ENCODE measurements around the gene IGF2BP2. TPM values are rescaled to one million over a fixed set of nuclear protein-coding genes. Genes with fewer than 3 reads are reported as not detected.
"Not testable (repeated sequence)": the region's sequence is repeated elsewhere in the genome, so short reads cannot be mapped to it uniquely, and the experiment has no call there.

IGF2BP2 gene
- total RNA-seq, 1 donor: 8.4 TPM

DNA sequence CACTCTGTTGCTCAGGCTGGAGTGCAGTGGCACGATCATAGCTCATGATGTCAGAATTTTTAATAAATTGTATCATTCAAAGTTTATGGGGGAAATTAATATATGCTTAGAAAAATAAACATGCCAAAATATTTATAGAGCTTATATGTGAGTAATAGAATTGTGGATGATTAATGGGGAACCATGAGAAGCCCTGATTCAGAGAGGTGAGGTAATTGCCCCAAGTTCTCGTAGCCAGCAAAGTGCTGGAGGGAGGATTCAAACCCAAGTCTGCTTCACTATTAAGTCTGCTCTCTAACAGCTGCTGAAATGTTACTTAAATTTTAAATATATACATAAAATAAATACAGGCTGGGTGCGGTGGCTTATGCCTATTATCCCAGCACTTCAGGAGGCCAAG is 26.2 kb upstream of the IGF2BP2 start:
- Histone ChIP-seq H3K9me3 (ENCODE audit: low read depth, low read length) (peaks cover under 1% of the 10 kb centered on the region), H3K4me1 (ENCODE audit: insufficient read depth, low read length) (no peaks in the 10 kb centered on the region), H3K27me3 (ENCODE audit: insufficient read depth, low read length) (no peaks in the 10 kb centered on the region), H3K4me3 (ENCODE audit: low read length) (no peak overlapping the region)

DNA sequence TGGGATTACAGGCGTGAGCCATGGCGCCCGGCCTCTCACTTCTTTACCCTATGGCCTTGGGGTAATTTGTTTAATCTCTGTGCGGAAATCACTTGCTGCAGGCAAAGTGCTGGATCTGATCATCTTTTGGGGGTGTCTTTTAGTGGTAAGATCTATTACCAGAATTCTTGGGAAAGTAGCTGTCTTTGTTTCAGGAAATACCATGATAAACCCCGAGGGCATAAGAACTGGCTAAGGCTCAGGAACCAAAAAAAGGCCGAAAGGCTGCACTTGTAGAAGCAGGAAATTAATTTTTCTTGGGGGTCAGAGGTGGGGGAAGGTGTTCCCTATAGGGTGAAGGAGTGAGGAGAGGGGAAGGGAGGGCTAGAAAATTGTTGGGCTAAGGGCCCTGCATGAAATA is 22.7 kb upstream of the IGF2BP2 start:
- H3K27me3 ChIP-seq (ENCODE audit: insufficient read depth, low read length): no peaks in the 10 kb centered on the region
- no peaks in the 10 kb centered on the region for H3K9me3 ChIP-seq (ENCODE audit: low read depth, low read length)
- H3K4me1 ChIP-seq (ENCODE audit: insufficient read depth, low read length): no peaks in the 10 kb centered on the region
- no peak overlapping the region for H3K4me3 ChIP-seq (ENCODE audit: low read length)

DNA sequence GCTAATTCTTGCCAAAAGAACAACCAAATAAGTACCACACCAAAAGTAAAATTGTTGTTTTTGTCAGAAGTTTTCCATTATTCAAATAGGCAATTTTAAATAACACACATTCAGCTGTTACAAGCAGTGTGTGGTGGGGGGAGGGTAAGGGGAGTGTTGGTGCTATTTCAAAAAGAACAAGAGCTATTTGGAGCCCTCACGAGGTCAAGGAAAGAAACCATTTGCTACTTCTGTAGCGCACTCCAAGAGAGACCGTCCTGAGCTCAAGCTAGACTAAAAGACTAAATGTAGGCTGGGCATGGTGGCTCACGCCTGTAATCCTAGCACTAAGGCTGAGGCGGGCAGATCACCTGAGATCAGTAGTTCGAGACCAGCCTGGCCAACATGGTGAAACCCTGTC is 21.2 kb upstream of the IGF2BP2 start:
- H3K4me3 ChIP-seq (ENCODE audit: low read length): no peak overlapping the region
- no peaks in the 10 kb centered on the region for H3K4me1 ChIP-seq (ENCODE audit: insufficient read depth, low read length)
- no peaks in the 10 kb centered on the region for H3K9me3 ChIP-seq (ENCODE audit: low read depth, low read length)
- no peaks in the 10 kb centered on the region for H3K27me3 ChIP-seq (ENCODE audit: insufficient read depth, low read length)

DNA sequence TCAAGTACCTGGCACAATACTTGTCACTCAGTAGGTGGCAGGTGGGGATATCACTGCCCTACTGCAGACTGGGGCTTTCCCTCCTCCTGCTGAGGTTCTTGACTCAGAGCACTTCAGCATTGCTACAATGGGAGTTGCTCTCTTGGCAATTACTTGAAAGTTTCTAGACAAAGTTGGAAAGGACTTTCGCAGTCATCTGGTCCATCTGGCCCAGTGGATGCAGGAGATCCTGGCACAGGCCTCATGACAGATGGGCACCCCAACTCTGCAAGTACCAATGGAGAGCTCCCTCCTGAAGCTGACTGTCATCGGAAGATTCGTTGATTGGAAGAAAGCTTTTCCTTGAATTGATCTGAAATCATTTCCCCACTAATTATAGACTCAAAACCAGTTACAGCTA is 19.2 kb upstream of the IGF2BP2 start:
- Histone ChIP-seq H3K27me3 (ENCODE audit: insufficient read depth, low read length) (no peaks in the 10 kb centered on the region), H3K4me1 (ENCODE audit: insufficient read depth, low read length) (no peaks in the 10 kb centered on the region), H3K4me3 (ENCODE audit: low read length) (no peak overlapping the region), H3K9me3 (ENCODE audit: low read depth, low read length) (no peaks in the 10 kb centered on the region)

DNA sequence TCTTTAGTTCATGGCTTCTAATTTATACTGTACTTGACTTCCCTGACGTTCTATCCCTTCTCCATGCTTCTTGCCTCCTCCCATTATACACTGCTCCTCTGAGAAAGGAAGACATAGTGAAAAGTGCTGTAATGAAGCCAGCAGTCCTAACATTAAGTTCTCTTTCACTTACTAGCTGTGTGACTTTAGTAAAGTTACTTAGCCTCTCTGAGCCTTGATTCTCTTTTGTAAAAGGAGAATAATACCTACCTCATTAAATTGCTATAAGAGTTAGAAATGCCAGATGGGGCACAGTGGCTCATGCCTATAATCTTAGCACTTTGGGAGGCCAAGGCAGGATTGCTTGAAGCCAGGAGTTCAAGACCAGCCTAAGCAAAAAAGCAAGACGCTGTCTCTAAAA is 18.8 kb upstream of the IGF2BP2 start:
- H3K4me3 ChIP-seq (ENCODE audit: low read length): no peak overlapping the region

DNA sequence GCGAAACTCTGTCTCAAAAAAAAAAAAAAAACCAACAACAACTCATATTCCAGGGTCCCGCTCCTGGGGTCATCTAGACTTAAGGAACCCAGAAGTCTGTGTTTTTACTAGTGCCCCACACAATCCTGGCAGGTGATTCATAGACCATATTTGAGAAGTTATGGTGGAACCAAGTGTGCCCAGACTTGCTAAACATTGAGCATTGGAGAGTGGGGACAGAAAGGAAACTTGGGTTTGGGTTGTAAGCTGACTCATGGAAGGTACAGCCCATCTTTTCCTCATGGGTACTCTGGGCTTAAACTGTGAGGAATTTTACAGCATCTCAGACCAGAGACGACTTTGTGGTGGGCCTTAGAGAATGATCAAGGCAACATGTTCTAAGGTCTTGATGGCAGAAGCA is 18.3 kb upstream of the IGF2BP2 start:
- H3K4me3 ChIP-seq (ENCODE audit: low read length): no peak overlapping the region
- H3K4me1 ChIP-seq (ENCODE audit: insufficient read depth, low read length): no peaks in the 10 kb centered on the region
- no peaks in the 10 kb centered on the region for H3K27me3 ChIP-seq (ENCODE audit: insufficient read depth, low read length)
- no peaks in the 10 kb centered on the region for H3K9me3 ChIP-seq (ENCODE audit: low read depth, low read length)

More for the DNA sequence above, 18.8 kb upstream of the IGF2BP2 start:
- Histone ChIP-seq H3K4me1 (ENCODE audit: insufficient read depth, low read length) (no peaks in the 10 kb centered on the region), H3K27me3 (ENCODE audit: insufficient read depth, low read length) (no peaks in the 10 kb centered on the region), H3K9me3 (ENCODE audit: low read depth, low read length) (no peaks in the 10 kb centered on the region)

DNA sequence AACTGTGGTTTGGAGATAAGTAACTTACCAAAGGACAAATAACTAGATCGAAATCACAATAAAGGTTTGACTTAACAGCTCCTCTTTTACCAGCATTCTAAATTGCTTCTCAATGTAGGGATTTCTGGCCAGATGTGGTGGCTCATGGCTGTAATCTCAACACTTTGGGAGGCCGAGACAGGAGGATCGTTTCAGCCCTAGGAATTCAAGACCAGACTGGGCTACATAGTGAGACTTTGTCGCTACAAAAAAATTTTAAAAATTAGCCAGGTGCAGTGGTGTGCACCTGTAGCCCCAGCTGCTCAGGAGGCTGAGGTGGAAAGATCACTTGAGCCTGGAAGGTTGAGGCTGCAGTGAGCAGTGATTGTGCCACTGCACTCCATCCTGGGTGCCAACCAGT is 17.4 kb upstream of the IGF2BP2 start:
- no peak overlapping the region for H3K4me3 ChIP-seq (ENCODE audit: low read length)
- no peaks in the 10 kb centered on the region for H3K27me3 ChIP-seq (ENCODE audit: insufficient read depth, low read length)
- H3K9me3 ChIP-seq (ENCODE audit: low read depth, low read length): no peaks in the 10 kb centered on the region
- no peaks in the 10 kb centered on the region for H3K4me1 ChIP-seq (ENCODE audit: insufficient read depth, low read length)

DNA sequence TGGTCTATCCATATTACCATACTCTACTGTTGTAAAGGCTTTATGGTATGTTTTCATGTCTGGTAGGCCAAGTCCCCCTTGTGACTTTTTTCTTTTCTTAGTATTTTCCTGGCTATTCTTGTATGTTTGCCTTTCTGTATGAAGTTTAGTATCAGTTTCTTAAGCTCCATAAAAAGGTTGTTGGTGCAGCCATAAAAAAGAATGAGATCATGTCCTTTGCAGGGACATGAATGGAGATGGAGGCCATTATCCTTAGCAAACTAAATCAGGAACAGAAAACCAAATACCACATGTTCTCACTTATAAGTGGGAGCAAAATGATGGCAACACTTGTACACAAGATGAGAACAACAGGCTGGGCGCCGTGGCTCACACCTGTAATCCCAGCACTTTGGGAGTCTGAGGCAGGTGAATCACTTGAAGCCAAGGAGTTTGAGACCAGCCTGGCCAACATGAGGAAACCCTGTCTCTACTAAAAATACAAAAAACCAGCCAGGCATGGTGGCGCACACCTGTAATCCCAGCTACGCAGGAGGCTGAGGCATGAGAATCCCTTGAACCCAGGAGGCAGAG is 13.7 kb upstream of the IGF2BP2 start:
- not testable (repeated sequence) for H3K4me1 ChIP-seq (ENCODE audit: insufficient read depth, low read length); H3K4me3 ChIP-seq (ENCODE audit: low read length)

DNA sequence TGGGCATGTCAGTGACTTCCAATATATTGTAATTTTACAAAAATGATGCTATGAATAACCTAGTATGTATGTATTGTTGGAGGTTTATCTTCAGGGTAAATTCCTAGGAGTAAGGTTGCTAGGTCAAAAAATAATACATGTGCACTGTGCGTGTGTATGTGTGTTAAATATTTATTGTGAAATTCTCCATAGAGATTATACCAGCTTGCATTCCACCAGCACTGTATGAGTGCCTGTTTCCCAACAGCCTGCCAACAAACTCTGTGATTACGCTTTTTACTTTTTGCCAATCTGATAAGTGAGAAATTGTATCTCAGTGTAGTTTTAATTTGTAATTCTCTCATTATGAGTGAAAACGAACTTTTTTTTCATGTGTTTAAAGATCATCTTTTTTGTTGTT is 12.6 kb upstream of the IGF2BP2 start:
- Histone ChIP-seq H3K9me3 (ENCODE audit: low read depth, low read length) (no peaks in the 10 kb centered on the region), H3K4me3 (ENCODE audit: low read length) (no peak overlapping the region)

More for the DNA sequence above, 13.7 kb upstream of the IGF2BP2 start:
- not testable (repeated sequence) for H3K27me3 ChIP-seq (ENCODE audit: insufficient read depth, low read length); H3K9me3 ChIP-seq (ENCODE audit: low read depth, low read length)

DNA sequence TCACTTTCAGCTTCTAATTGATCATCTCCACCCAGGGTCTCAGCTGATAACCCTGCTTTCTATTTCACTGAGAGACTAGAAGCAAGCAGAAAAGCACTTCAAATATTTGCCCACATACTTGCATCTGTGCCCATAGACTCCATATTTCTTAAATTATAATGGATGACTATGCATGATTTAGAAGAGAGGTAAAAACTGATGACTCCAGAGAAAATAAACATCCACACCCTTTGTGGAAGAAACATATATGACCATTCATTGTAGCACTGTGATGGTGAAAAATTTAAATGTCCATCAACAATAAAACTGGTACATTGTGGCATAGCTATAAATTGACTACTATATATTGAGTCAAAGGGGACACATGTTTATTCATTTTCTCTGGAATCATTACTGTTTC is 7.1 kb upstream of the IGF2BP2 start:
- Histone ChIP-seq H3K27me3 (ENCODE audit: insufficient read depth, low read length) (peaks cover 12% of the 10 kb centered on the region), H3K9me3 (ENCODE audit: low read depth, low read length) (no peaks in the 10 kb centered on the region), H3K4me3 (ENCODE audit: low read length) (no peak overlapping the region), H3K4me1 (ENCODE audit: insufficient read depth, low read length) (no peaks in the 10 kb centered on the region)

More for the DNA sequence above, 12.6 kb upstream of the IGF2BP2 start:
- peaks cover under 1% of the 10 kb centered on the region for H3K27me3 ChIP-seq (ENCODE audit: insufficient read depth, low read length)
- no peaks in the 10 kb centered on the region for H3K4me1 ChIP-seq (ENCODE audit: insufficient read depth, low read length)

DNA sequence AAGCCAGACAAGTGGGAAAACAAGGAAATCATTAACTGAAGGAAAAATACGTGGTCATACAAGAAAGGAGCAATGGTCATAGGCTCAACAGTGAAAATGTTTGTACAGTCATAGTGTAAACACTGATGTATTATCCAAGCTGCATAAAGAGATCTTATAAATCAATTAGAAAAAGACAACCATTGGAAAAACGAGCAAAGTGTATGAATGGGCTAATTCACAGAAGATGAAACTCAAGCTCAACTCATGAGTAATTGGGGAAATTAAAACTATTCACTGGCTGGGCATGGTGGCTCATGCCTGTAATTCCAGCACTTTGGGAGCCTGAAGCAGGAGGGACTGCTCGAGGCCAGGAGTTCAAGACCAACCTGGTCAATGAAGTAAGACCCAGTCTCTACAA is 6.4 kb upstream of the IGF2BP2 start:
- peaks cover 20% of the 10 kb centered on the region for H3K27me3 ChIP-seq (ENCODE audit: insufficient read depth, low read length)
- peaks cover 2% of the 10 kb centered on the region for H3K4me1 ChIP-seq (ENCODE audit: insufficient read depth, low read length)
- H3K4me3 ChIP-seq (ENCODE audit: low read length): no peak overlapping the region
- no peaks in the 10 kb centered on the region for H3K9me3 ChIP-seq (ENCODE audit: low read depth, low read length)

DNA sequence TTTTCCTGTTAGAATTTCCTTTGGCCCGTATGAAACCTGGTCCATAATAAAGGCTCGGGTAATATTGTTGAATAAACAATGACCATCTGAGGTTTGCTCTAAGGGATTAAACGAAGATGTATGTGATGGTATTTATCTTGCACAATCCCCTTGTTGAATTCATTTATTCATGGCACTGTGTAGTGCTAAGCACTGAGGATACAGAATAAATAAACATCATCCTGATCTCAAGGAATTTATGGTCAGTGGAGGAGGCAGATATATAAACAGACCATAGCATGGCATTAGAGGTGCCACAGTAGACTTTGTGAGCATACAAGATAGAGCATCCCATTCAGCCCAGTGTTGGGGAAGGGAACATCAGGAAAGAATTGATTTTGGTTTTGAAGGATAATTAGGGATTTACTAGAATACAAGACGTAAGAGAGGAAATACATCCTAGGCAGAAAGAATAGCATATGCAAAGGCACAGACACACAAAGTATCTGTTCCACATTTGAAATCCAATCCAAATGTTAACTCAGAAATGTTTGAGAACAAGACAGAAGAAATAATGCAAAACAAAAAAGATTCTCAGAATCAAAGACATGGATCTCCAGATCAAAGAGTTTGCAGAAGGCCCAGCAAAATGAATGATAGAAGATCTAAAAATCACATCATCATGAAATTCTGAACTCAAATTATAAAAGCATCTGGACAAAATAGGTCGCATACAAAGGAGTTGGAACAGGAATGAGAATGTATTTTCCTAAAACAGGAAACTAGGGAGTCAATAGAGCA is 5.4 kb upstream of the IGF2BP2 start:
- no peak overlapping the region for H3K4me3 ChIP-seq (ENCODE audit: low read length)
- H3K9me3 ChIP-seq (ENCODE audit: low read depth, low read length): no peaks in the 10 kb centered on the region
- H3K27me3 ChIP-seq (ENCODE audit: insufficient read depth, low read length): peaks cover 21% of the 10 kb centered on the region
- H3K4me1 ChIP-seq (ENCODE audit: insufficient read depth, low read length): peaks cover 8% of the 10 kb centered on the region

DNA sequence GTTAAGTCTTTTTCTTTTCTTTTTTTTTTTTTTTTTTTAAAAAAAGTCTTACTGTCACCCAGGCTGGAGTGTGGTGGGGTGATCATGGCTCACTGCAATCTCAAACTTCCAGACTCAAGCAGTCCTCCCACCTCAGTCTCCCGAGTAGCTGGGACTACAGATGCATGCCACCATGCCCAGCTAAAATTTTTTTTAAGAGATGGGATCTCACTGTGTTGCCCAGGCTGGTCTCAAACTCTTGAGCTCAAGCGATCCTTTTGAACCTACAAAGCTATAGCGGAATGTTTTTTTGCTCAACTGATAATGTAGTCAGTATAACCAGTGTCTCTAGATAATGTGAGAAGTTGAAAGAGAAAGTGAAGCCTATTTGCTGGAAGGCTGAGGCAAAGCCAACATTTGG is 3.9 kb upstream of the IGF2BP2 start:
- Histone ChIP-seq H3K4me3 (ENCODE audit: low read length) (no peak overlapping the region), H3K4me1 (ENCODE audit: insufficient read depth, low read length) (peaks cover 8% of the 10 kb centered on the region), H3K27me3 (ENCODE audit: insufficient read depth, low read length) (peaks cover 21% of the 10 kb centered on the region), H3K9me3 (ENCODE audit: low read depth, low read length) (no peaks in the 10 kb centered on the region)

DNA sequence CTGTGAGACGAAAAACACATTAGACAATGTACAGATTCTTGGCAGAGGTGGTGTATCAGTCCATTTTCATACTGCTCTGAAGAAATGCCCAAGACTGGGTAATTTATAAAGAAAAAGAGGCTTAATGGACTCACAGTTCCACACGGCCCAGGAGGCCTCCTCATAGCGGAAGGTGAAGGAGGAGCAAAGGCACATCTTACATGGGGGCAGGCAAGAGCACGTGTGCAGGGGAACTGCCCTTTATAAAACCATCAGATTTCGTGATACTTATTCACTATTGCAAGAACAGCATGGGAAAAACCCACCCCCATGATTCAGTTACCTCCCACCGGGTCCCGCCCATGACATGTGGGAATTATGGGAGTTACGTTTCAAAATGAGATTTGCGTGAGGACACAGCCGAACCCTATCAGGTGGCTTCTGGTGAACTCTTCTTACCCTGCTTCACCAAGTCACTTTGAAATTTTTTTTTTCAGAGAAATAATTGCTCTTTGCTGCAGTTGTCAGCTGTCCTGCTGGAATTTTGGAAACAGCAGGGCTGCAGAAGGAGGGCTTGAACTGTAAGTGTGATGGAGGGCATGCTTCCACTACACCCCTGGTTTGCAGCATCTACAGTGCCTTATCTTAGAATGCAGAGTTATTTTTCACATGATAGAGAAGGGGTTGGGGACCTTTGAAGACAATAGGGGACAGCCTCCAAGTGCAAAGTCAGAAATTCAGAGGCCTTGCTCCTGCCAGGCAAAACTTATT is 2.9 kb upstream of the IGF2BP2 start:
- H3K4me3 ChIP-seq (ENCODE audit: low read length): no peak overlapping the region
- H3K4me1 ChIP-seq (ENCODE audit: insufficient read depth, low read length): peaks cover 14% of the 10 kb centered on the region
- H3K27me3 ChIP-seq (ENCODE audit: insufficient read depth, low read length): peaks cover 27% of the 10 kb centered on the region
- no peaks in the 10 kb centered on the region for H3K9me3 ChIP-seq (ENCODE audit: low read depth, low read length)

DNA sequence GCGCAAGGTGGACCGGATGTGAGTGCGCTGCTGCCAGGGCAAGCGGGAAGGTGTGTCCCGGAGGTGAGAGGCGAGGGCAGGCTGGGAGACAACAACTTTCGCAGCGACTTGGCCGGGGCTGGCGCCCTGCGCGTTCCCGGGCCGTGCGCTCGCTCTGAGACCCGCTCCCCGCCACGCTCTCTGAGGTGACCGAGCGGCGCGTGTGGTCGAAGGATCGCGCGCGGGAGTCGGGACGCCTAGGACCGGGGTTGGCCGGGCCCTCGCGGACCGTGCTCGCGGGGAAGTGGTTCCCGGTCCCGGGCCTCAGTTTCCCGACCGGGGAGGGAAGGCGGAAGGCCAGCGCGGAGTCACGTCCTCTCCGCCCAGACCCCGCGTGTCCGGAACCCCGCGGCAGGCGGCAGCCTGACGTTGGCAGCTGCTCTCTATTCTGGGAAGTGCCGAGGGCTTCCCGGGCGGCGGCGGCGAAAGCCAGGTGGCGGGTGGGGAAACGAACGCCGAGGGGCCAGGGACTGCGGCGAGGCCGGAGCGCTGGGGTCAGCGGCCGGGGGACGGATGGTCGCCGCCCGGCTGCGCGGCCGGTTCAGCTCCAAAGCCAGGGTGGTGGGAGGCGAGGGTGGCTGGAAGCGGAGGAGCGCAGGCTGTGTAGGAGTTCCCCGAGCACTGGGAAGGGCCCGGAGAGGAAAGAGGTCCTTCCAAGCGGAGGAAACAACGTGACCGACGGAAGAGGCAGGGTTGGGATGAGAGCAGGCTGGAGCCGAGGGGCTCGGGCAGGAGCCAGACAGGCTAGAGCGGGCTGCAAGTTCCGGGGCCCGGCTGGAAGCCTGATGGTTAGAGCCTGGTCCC is 1.0 kb upstream of the IGF2BP2 start:
- H3K4me3 ChIP-seq (ENCODE audit: low read length): peak overlapping the region; percentile 44
- peaks cover 14% of the 10 kb centered on the region for H3K4me1 ChIP-seq (ENCODE audit: insufficient read depth, low read length)
- H3K9me3 ChIP-seq (ENCODE audit: low read depth, low read length): no peaks in the 10 kb centered on the region
- H3K27me3 ChIP-seq (ENCODE audit: insufficient read depth, low read length): peaks cover 39% of the 10 kb centered on the region

Data from mononuclear cell (primary cell).